H1 (cell line): ENCODE results near the gene GNG12.

ENCODE experiments used
- MAFK ChIP-seq: IDR thresholded peaks from 2 replicates; pipeline ENCODE4 v1.6.1; 2012; ENCODE audit warnings: low read depth, mild to moderate bottlenecking, improper control_type of control experiment, low read length
- TF ChIP-seq, protein P1 (sequence below), 3 experiments: IDR thresholded peaks; 1 replicate in 2 of 3; 2 replicates in 1 of 3; pipeline versions ENCODE4 v1.5.1 to v1.6.1; 2011; ENCODE audit warnings: low read length in 3 of 3, mild to moderate bottlenecking in 3 of 3, inconsistent platforms in 2 of 3, low read depth in 1 of 3, moderate library complexity in 1 of 3; ENCODE audit not compliant: insufficient read depth in 1 of 3; ENCODE audit errors: control extremely low read depth in 1 of 3

DNA sequence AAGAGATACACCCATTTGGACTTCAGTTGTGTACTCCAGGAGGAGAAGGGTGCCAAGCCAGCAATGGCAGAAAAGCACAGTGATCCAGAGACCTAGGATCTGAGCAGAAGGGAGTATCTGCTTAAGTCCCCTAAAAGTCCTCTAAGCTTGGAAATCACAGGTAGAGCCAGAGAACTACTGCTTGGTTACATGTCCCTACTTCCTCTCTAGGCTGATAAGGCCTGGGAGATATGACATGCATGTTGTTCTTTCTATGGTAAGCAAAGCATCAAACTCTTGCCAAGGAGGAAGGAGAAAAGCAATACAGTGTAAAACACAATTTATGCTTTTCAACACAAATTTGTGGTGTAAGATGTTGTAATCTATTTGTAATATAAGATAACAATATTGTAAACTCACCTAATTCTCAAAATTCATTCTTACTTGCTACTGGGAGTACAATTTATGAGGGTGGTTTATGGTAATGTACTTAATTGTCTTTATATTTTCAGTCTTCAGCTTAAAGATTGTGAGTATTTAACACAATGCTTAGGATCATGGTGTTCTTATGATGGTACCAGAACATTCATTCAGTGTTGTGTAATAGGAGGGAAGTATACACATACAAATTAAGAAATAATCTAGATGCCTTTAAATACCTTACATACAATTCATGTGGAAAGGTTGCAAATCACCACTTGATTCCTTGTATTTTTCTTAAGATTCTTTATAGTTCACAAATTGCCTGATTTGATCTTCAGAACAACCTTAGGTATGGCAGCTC is 49.1 kb upstream of the GNG12 start:
- TF ChIP-seq, protein P1, sequence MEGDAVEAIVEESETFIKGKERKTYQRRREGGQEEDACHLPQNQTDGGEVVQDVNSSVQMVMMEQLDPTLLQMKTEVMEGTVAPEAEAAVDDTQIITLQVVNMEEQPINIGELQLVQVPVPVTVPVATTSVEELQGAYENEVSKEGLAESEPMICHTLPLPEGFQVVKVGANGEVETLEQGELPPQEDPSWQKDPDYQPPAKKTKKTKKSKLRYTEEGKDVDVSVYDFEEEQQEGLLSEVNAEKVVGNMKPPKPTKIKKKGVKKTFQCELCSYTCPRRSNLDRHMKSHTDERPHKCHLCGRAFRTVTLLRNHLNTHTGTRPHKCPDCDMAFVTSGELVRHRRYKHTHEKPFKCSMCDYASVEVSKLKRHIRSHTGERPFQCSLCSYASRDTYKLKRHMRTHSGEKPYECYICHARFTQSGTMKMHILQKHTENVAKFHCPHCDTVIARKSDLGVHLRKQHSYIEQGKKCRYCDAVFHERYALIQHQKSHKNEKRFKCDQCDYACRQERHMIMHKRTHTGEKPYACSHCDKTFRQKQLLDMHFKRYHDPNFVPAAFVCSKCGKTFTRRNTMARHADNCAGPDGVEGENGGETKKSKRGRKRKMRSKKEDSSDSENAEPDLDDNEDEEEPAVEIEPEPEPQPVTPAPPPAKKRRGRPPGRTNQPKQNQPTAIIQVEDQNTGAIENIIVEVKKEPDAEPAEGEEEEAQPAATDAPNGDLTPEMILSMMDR (IDR thresholded peaks at IDR 0.05; ENCODE audit: control extremely low read depth in 1 of 3, insufficient read depth in 1 of 3, low read depth in 1 of 3, low read length in 3 of 3), result no peak
- no peak for TF ChIP-seq MAFK
